HG03097 (cell line): ENCODE results near the gene DCLK1.

Experiments
- ATAC-seq: cut with Tn5 transposase; IDR thresholded peaks from one replicate; pipeline ENCODE4 v1.9.1; 2021; ENCODE audit not compliant: unreplicated experiment, low FRiP score

Gene DCLK1

DNA sequence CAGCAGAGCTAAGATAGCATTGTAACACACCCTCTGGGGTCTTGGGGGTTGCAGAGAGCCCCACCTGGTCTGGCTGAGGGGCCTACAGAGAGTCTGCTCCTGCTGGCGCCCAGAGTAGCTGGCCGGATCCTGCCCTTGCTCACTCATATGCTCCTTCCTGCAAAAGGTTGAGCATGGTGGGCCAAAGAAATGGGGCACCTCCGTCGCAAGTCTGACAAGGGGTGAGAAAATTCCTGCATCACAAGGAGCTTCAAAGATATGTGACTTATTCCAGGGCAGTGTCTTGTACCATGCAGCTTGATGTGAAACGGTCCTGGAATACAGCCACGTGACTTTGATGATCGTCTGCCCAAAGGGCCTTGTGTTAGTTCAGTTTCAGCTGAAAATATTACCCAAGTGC is 218.3 kb downstream of the DCLK1 start:
- no peak for ATAC-seq

DNA sequence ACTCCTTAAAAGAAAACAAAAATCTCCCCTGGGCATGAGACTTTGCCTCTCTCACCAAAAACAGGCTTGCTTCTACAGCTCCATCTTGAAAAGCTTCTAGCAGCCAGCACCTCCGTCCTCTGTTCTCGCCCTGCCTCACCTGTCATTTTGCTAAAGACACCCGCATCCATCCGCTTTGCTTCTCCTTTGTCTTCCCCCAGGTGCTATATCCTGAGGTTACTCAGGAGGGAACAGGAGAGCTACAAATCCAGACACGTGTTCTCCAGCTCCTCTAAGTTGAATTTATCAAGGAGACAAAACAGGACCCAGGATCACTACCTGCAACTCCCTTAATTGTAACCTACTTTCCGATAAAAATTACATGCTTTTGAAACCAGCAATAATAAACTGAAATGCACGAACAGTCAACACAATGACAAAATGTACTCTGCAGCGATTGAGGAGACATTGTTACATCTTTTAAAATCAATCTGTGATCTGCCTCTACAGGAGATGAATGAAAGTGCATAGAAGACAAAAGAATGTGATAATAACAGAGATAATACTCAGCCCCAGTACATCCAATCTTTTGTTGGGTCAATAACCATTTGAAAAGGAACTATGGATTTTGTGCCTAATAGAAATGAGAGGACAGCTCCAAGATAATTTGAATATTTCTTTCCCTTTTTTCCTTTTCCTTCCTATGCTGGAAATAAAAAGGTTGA is 221.2 kb downstream of the DCLK1 start:
- ATAC-seq: no peak

DNA sequence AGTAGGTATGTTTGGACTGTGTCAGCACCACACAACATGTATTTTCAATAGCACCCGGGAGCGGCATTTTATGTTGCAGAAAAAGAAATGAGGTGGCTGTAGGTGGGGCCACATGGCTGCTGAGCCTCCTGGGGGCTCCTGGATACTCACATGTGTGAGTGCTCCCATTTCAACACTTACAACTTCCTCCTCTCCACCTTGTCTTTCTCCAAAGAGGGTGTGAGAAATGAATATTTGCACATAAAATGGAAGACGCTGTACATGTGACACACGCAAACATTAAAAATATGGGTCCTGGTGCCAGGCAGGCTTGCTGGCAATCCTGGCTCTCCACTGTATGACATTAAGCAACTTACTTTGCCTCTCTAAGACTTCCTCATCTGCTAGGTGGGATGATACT is 222.1 kb downstream of the DCLK1 start:
- no peak for ATAC-seq

DNA sequence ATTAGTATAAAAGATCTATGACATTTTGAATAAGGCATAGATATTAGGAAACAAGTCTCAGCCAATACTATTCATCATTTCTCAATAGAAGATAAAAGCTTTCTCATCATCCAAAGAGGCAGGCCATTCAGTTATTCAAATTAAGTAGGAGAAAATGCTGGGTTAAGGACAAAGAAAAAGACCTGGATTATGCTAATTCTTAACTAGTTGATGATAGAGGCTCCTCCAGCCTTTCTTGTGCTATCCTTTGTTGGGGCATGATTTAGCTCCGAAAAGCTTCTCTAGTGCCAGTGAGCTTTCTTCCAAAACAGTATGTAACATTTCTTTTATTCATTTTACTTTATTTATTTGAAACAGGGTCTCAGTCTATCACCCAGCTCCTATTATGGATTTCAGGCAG is 223.0 kb downstream of the DCLK1 start:
- no peak for ATAC-seq

DNA sequence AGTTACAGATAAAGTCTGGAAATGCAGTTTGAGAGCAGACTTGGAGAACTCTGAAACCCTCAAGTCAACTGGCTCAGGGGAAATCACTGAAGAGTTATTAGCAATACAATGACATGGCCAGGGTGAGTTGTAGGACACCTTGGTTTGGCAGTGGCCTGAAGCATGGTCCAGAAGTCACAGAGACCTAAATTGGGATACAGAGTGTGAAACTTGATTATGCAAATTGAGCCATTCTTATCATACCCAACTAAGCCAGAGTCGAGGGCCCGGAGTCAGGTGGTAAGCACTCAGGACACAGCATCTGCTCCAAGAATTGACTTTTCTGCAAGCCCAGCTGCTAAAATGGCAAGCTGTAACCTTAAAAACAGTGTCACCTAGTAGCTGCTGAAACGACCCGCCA is 224.5 kb downstream of the DCLK1 start:
- no peak for ATAC-seq

DNA sequence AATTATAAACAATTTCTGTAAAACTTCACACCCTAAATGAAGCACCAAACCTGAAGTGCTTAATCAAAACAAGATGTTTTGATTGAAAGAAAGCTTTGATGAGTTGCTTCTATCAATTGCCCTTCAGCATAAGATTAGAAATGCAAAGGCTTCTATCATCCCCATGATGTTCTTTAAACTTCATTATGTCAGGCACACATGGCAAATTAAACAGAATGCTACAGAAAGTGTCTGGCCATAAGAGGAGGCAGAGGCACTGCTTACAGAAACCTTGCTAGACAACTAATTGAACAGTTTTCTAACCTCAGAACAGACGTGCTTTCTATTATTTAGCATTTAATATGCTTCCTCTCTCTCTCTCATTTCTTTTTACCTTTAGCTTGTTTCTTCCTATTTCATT is 228.1 kb downstream of the DCLK1 start:
- ATAC-seq: no peak

GRCh38 chr13:35898041-35898440 is 233.1 kb downstream of the DCLK1 start:
- no peak for ATAC-seq

GRCh38 chr13:35894636-35895035 is 236.5 kb downstream of the DCLK1 start:
- ATAC-seq: no peak

DNA sequence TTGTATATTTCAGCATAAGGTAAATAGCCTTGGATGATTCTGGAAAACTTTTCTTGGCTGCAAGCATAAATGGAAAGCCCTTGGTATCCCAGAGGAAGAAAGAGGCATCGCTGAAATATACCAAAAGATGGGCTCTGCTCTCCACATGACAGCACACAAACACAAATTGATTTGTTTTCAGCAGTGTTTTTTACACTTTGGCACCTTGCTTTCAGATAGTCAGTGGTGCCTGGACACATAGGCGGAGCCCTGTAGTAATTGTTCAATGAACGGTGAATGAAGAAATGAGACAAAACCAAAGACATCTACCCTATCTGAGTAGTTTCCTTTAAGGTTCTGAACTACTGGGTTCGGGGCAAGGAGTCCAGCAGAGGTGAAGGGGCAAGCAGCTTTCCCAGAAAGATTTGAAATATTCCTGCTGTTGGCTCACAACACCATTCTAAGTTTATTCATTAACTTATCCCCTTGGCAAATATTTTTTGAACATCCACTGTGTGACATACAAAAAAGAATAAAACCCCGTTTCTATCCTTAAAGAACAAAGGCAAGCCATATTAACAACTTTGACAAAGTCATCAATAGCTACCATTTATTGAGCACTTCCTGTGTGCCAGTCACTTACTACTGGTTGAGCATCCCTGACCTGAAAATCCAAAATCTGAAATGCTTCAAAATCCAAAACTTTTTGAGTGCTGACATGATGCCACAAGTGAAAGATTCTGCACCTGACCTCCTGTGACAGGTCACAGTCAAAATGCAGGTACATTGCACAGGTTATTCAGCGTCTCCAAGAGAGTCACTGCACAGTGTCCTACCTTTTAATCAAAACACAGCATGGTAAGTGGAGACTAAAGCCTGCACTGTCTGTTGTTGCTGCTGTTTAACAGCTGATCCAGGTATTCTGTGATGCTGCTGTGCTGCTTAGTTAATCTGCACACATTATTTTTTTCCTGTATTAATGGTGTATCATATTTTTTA is 238.1 kb downstream of the DCLK1 start:
- ATAC-seq: no peak

DNA sequence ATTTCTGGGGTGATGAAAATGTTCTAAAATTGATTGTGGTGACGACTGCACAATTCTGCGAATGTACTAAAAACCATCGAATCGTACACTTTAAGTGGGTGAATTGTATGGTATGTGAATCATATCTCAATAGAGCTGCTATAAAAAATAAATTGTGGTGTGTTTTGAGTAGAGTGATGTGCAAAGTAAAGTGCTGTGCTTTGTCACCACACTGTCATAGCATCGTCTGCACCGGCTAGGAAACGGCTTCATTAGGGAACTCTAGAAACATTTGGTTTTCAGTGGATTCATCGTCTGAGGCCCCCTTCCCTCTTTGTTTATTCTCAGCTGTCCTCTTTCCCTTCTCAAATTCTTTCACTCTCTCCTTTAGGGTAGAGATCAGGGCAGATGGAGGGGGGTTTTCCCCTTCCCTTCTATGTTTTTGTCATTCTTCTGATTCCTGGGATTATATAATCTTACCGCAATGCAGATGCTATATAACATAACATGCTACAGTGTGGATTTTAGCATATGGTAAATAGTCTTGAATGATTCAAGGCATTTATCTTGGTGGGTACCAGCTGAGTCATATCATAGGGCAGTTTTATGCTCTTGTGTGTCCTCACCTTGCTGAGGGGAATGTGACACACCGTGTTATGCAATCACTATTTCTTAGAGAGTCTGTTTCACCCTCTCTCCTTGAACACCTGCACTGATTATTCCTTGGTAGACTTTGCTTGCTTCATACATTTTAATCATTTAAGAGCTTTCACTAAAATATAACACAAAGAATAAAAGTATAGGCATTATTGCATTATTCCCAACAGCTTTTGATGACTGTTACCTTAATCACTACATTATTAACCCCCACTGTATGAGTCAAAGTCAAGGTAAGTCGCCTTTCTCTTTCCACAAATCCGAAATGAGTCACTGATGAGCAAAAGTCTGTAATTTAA is 239.4 kb downstream of the DCLK1 start:
- ATAC-seq: no peak

DNA sequence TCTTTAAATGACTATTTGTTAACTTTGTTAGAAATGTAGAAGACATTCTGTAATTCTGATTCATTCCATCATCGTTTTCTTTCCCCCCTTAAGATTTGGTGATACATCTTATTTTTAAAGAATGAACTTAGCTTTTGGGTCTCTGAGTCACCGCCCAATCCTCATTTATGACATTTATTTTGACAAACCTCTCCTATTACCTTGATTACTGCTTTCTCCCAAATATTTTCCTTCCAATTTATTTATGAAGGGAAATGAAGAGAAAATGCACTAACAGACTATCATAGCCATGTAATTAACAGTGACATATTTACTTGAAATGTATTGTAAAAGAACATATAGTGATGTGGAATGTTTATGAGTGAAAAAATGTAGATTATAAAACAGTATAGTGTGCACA is 241.6 kb downstream of the DCLK1 start:
- no peak for ATAC-seq

DNA sequence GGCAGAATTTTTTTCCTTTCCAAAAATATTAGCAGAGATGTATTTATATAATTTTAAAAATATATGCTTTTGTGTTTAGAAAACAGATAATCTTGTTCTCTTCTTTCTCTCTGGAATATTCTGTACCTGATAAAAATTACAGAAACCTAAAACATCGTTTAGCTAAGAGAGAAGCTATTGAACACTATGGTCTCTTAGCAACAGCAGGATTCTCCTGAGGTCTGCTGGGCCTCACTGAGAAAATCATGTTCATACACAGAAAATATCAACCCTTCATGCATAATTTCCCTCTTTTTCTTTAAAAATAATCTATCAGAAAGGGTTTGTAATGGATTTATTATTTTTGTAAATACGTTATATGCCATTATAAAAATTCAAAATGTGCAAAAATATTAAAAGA is 242.2 kb downstream of the DCLK1 start:
- ATAC-seq: no peak

- no peak for ATAC-seq
Observed at GRCh38 chr13:35888457-35888883, 242.7 kb downstream of the DCLK1 start.

DNA sequence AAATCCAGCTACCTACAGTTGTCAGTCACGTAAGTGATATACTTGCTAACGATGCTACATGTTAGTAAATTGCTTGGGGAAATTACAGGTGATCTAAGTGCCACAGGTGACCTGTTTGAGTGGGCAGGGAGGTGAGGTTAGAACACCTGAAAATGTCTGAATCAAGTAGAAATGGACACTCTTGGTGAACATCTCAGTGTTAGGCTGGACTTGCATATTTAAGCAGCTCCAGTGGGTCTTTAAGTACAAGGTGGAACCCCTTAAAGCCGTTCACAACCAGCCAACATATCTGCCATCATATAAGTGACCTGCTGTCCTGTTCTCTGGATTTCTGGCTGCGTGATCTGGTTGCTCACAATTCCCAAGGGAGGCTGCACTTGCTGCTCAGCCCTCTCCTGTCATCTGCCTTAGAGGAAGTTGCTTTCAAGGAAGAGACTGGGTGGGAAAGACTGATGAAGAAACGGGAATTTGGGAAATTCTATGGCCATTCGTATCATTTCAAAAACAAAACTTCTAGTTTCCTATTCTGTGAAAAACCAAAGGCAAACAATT is 244.0 kb downstream of the DCLK1 start:
- ATAC-seq: no peak

GRCh38 chr13:35886332-35887114 is 244.7 kb downstream of the DCLK1 start:
- ATAC-seq: no peak

GRCh38 chr13:35884211-35884760 is 246.9 kb downstream of the DCLK1 start:
- ATAC-seq: no peak

GRCh38 chr13:35882722-35883497 is 248.3 kb downstream of the DCLK1 start:
- no peak for ATAC-seq

DNA sequence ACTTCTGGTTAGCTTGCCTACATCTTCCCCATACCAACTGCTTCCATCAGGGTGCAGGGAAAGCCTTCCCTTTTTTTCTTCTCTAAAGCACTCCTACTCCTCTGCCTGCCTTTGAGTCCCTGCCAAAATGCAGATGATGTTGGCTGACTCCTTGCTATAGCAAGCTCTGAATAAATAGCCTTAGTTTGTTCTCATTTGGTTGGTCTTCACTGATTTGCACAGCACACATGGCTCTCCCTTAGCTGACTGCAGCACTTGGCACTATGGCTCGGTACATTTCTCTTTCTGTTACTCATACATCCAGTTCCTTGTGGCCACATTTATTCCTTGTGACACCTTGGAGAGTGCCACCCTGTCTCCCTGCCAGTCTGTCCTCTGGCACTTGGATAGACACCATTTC is 249.8 kb downstream of the DCLK1 start:
- no peak for ATAC-seq

DNA sequence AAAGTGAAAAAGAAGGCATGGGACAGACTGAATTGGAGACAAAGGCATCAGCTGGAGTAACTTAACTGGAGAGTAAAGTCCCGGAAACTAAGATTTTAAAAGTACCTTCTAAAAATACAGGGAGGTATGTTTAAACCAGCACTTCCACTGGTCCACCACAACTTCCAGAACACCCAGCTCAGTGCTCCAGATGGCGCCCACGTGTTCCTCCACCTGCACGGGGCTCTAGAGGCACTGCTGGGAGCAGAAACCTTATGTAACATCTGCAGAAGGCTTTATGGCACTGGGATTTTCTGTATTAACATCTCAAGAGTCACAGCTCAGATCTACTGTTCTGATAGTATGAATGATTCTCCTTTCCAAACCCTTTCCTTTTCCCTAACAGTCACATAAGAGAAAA is 252.1 kb downstream of the DCLK1 start:
- ATAC-seq: no peak
